DMS53 treated with DMSO at 0.1 percent for 48 hours (cell line): Measurements from ENCODE around the gene EARS2.
"Not testable (repeated sequence)": the region's sequence is repeated elsewhere in the genome, so short reads cannot be mapped to it uniquely, and the experiment has no call there.

Source experiments
- DNase-seq: peaks from one replicate; lab custom pipeline; 2025; ENCODE audit not compliant: unreplicated experiment; lab: John Stamatoyannopoulos, UW

EARS2 gene

DNA sequence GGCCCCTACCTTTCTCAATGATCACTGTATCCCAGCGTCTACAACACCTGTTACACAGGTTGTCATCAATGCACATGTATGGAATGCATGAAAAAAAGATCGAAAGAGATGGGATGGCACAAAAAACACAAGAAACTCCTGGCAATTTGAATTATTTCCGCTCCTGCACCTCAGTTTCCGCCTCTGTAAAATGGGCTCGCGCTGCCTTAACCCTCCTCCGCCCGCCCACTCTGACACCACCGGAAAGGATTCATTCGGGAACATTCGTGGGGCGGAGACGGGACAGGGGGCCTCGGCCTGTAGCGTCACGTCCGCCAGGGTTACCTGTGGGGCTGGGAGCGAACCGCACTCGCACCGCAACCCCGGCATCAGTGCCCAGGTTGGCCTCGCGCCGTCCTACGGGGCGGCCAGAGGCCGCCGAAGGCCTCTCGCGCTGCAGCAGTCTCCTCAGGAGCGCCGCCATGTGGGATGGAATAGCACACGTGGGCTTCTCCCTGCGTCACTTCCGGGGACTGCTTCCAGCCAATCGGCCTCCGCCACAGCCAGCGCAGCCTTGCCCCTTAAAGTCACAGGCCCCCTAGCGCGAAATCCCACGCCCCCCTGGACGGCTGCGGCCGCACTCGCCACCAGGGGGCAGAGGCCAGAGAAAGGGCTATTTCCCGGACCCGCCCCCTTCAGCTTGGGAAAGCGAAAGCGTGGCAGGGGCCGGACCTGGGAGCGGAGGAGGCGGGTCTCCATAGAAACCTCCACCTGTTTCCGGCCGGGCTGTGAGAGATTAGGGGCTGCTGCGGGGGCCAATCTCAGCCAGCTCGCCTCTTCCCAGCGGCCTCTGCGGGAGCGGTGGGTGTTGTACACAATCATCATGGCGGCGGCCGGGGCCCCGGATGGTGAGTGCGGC is at the start of gene EARS2, which contains the start of gene UBFD1:
Gene EARS2 (minus strand): TSS at position 470 of the 898 bp plus-strand sequence. CDS start 7 bp downstream, at position 463.
Gene UBFD1 (plus strand): TSS at position 847 of the 898 bp plus-strand sequence. CDS start 16 bp downstream, at position 863.
- peak; percentile 98 for DNase-seq

DNA sequence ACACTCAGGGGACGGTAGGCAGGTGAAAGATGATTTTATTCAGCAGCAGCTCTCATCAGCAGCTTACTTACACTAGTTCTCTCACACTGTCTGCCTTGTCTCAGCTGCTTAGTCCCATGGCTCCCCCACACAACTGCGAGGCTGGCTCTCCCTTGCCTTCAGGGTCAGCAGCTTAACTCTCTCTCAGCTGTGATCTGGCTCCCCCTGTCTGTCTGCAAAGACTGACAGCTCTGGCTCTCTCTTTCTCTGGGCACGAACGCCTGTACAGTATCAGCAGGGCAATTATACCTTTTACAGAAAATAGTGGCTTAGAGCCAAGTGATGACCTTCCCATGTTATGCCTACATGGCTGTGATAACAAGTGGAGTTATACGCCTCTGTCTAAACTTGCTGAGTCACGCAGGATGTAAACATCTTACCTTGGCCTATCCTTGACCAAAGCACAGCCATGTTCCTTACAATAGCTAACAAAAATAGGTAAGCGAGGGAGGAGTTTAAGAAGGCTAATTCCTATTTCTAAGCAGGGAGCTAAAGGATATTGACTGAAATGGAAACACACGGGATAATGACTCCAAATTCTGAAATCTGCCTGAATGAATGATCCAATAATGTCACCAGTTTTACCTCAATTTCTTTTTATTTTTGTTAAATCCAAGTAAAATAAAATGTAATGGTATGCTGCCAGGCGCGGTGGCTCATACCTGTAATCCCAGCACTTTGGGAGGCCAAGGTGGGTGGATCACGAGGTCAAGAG is 40.0 kb upstream of the EARS2 start:
- DNase-seq = peak; percentile 15

GRCh38 chr16:23595951-23596720 is 39.0 kb upstream of the EARS2 start, which contains the start of gene NDUFAB1:
Gene NDUFAB1, minus strand, starts transcription at chr16:23596316. Its CDS starts 26 bp downstream, at chr16:23596290.
- DNase-seq = peak; percentile 64

DNA sequence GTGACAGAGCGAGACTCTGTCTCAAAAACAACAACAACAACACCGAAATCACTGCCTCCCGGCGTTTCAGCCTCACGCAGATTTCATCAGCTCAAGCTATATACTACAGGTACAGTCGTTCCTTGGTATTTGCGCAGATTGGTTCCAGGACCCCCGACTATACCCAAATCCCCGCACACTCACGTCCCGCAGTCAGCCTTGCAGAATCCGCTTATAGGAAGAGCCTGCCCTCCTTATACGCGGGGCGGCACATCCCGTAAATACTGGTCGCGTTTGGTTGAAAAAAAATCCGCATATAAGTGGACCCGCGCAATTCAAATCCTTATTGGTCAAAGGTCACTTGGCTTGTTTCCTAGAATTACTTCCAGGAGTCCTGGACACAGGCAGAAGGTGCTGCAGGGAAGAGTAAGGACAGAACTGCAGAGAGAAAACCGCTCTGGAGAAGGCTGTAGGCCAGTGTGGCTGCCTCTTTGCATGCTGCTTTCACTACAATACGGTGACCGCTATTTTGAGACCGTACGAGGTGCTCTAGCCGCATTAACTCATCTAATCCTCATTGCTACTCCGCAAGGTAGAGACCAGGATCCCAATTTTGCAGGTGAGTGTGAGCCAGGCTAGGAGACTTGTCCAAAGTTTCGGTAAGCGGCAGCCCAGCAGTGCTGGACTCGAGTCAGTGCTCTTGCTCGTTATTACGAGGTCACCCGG is 38.2 kb upstream of the EARS2 start:
- DNase-seq = no peak

DNA sequence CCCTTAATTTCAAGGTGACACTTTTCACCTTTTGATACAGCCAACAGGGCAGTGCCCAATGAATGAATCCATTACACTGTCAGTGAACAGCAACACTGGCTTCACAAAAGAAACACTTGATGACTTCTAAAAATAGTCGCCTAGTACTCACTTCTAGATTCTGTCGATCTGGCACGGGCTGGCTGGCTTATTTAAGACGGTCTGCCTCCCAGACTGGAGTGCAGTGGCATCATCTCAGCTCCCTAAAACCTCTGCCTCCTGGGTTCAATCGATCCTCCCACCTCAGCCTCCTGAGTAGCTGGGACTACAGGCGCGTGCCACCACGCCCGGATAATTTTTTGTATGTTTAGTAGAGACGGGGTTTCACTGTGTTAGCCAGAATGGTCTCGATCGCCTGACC is 37.0 kb upstream of the EARS2 start:
- no peak for DNase-seq

- DNase-seq = no peak
Observed at GRCh38 chr16:23590181-23590580, 33.0 kb upstream of the EARS2 start.

- DNase-seq = no peak
Observed at GRCh38 chr16:23587726-23588125, 30.6 kb upstream of the EARS2 start.

GRCh38 chr16:23584186-23585076 is 27.3 kb upstream of the EARS2 start:
- DNase-seq = no peak

GRCh38 chr16:23583271-23583670 is 26.1 kb upstream of the EARS2 start:
- DNase-seq = not testable (repeated sequence)

DNA sequence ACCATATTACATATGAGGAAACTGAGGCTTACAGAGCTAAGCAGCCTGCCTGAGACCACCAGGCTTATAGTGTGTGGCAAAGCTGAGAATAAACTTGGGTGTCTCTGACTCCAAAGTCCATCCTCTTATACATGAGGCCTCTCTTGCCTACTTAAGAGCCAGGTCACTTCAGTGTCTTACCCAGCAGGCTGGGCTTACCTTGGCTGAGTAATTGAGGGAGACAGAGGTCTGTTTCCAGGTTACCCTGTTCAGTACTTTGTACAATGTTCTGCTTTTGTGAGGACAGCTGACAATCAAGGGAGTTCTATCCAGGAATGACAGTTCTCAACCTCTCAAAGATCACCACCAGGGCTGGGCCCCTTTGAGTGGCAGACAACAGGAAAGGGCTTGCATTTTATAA is 24.6 kb upstream of the EARS2 start:
- DNase-seq = no peak

DNA sequence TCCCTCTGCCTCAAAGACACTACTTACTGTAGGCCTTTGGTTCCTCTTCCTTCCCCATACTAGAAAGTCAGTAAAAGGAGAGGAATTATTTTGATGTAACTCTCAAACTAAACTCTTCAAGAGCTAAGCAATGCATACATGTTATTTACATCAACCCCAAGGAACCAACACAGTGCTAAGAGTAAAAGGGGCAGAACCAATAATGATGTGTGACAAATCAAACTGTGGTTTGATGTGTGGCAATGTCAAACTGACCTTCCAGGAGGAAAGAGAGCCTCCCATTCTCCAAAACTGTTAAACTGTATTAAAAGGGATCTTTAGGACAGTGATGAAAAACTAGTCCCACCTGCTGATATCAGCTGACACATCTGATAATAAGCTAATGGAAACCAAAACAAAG is 23.2 kb upstream of the EARS2 start:
- DNase-seq = no peak

GRCh38 chr16:23579371-23579770 is 22.2 kb upstream of the EARS2 start:
- DNase-seq = no peak

GRCh38 chr16:23578101-23578830 is 21.1 kb upstream of the EARS2 start:
- DNase-seq = no peak

- no peak for DNase-seq
Observed at GRCh38 chr16:23577493-23577892, 20.3 kb upstream of the EARS2 start.

DNA sequence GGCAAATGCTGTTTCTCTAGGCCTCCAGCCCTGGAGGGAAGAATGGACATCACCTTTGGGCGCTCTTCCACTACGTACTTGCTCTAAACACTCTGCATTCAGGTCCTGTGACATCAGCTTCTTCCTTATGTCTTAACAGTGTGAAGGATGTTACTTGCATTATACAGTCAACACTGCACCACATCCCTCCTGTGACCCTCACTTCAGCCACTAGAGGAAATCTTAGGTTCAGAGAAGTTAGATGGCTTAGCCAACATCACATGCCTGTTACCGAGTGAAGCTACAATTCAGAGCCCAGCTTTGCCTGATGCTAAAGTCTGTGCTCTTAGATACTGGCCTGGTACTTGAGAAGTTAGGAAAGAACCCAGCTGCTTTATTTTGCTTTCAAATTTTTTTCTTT is 18.7 kb upstream of the EARS2 start:
- DNase-seq = no peak

DNA sequence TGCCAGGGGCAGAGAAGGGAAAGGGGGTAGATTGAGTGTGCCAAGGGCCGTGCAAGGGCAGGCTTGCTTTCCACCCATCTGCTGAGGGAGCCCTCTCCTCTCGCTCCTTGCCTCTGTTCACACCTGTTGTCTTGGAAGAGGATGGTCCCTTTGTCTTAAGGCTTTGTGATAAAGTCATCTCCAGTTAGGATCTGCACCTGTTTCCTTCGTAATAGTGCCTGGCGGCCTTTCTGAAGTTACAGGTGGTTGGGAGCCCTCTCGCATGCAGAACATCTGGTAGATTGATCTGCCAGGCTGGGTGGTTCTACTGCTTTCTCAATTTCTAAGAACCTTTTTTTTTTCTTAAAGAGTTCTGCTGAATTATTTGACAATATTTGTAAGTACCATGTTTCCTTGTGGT is 16.7 kb upstream of the EARS2 start:
- DNase-seq = no peak

DNA sequence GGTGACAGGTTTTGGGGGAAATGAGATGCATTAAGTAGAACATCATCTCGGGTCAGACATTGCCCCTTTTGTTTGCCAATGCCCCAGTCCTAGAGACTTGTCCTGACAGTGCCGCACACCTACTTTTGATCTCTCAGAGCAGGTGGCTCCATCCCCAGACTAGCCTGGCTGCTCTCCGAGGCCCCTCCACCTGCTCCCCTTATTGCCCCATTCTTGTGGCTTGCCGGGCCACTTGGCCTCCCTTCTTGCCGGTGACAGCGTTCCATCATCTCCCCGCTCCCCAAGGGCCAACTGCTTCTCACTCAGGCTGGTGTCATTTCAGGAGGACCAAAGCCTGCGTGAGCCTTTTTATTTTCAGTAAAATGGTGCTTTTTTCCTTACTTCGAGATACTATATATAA is 15.2 kb upstream of the EARS2 start:
- DNase-seq = no peak

- no peak for DNase-seq
Observed at GRCh38 chr16:23571895-23572294, 14.7 kb upstream of the EARS2 start.
